ENCODE measurements around the gene FAM229B. TPM values are rescaled to one million over a fixed set of nuclear protein-coding genes. Genes with fewer than 3 reads are reported as not detected.

Gene FAM229B
- total RNA-seq, 1 experiment from 2014 or later, result 20.0 TPM

DNA sequence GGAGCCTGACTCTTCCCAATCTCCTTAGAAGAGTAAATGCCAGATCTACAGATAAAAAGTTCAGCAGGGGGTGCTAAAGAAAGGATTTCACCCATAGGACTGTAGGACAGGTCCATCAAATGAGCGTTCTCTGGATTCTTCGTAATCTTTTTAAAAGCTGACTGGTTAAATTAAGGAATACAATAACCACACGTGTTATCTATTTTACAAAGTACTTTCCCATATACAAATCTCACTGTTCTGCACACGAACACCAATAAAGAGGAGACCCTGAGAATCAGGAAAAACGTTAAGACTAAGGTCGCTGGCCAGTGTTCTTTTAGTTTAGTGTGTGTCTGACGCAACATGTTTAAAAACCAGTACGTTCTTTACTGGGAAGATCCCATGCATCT, 651 bp upstream of the FAM229B start:
- H3K4me1 Mint-ChIP-seq, result peaks cover 5% of the 10 kb centered on the region; the same call in 1 of the 2 replicates
- DNase-seq (ENCODE audit: low spot score) (no peak), ATAC-seq (0 out of 2 replicates have a peak, but pooled peaks have one; percentile 8)
- no peaks in the 10 kb centered on the region for H3K27me3 Mint-ChIP-seq (ENCODE audit: low read depth)
- H3K4me3 Mint-ChIP-seq, result no peak overlapping the region
- H3K9me3 Mint-ChIP-seq, result no peaks in the 10 kb centered on the region
- ChIA-PET CTCF (interaction anchor here (0.9 to 1.7 kb wide), 12 partner anchors 14 to 1772 kb away, joined by 3 to 9 read pairs (median 4); a partner anchor contains a TSS), POLR2A (interaction anchor here (0.6 to 1.5 kb wide), 6 partner anchors 9 to 1032 kb away, joined by 3 to 5 read pairs (median 3); no protein-coding TSS in a partner anchor)
- no peak overlapping the region for H3K27ac Mint-ChIP-seq
- TF ChIP-seq, protein P1, sequence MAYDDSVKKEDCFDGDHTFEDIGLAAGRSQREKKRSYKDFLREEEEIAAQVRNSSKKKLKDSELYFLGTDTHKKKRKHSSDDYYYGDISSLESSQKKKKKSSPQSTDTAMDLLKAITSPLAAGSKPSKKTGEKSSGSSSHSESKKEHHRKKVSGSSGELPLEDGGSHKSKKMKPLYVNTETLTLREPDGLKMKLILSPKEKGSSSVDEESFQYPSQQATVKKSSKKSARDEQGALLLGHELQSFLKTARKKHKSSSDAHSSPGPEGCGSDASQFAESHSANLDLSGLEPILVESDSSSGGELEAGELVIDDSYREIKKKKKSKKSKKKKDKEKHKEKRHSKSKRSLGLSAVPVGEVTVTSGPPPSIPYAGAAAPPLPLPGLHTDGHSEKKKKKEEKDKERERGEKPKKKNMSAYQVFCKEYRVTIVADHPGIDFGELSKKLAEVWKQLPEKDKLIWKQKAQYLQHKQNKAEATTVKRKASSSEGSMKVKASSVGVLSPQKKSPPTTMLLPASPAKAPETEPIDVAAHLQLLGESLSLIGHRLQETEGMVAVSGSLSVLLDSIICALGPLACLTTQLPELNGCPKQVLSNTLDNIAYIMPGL (CRISPR knock-in tag; IDR thresholded peaks at IDR 0.05), result no peak
- peak; percentile 76 for TF ChIP-seq GABPB1 (CRISPR knock-in tag; IDR thresholded peaks at IDR 0.05)
- no peaks in the 10 kb centered on the region; the same call in 1 of the 2 replicates for H3K36me3 Mint-ChIP-seq

DNA sequence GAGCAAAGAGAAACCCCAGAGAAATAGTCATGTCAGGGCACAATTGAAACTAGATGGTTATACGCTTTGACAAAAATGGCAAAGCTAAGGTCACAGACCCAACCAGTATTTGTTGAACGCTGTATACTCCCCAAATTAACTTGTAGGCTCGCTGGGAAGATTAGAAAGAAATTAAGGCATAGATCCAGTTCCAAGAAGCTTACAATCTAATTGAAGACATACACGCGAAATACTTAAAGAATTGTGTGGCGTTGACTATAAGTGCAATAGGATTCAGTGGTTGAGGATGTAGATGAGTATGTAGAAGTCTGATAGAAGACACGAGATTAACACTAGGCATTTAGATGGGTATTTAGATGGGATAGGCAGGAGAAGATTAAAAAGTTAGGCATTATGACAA, 525 bp downstream of the FAM229B start:
- Mint-ChIP-seq H3K27ac (no peak overlapping the region), H3K9me3 (no peaks in the 10 kb centered on the region), H3K4me3 (no peak overlapping the region), H3K4me1 (peaks cover 5% of the 10 kb centered on the region; the same call in 1 of the 2 replicates), H3K27me3 (ENCODE audit: low read depth) (no peaks in the 10 kb centered on the region), H3K36me3 (no peaks in the 10 kb centered on the region; the same call in 1 of the 2 replicates)
- POLR2A ChIA-PET, result interaction anchor here (1.1 to 1.5 kb wide), 4 partner anchors 8 to 16 kb away, joined by 3 to 5 read pairs (median 4); no protein-coding TSS in a partner anchor
- ATAC-seq (no peak), DNase-seq (ENCODE audit: low spot score) (no peak)
- TF ChIP-seq HMGA2 (CRISPR knock-in tag; IDR thresholded peaks at IDR 0.05), result no peak
- no peak for TF ChIP-seq ZNF396 (CRISPR knock-in tag; IDR thresholded peaks at IDR 0.05; ENCODE audit: borderline replicate concordance)
- TF ChIP-seq GTF2I (CRISPR knock-in tag; conservative IDR thresholded peaks at IDR 0.05), result no peak
- TF ChIP-seq TEAD1 (CRISPR knock-in tag; IDR thresholded peaks at IDR 0.05), result no peak
- TF ChIP-seq ZBTB21 (CRISPR knock-in tag; IDR thresholded peaks at IDR 0.05; ENCODE audit: borderline replicate concordance), result no peak
- no peak for TF ChIP-seq ZNF121 (CRISPR knock-in tag; IDR thresholded peaks at IDR 0.05)
- no peak for TF ChIP-seq KAT7 (CRISPR knock-in tag; IDR thresholded peaks at IDR 0.05; ENCODE audit: borderline replicate concordance)
- TF ChIP-seq, protein P2, sequence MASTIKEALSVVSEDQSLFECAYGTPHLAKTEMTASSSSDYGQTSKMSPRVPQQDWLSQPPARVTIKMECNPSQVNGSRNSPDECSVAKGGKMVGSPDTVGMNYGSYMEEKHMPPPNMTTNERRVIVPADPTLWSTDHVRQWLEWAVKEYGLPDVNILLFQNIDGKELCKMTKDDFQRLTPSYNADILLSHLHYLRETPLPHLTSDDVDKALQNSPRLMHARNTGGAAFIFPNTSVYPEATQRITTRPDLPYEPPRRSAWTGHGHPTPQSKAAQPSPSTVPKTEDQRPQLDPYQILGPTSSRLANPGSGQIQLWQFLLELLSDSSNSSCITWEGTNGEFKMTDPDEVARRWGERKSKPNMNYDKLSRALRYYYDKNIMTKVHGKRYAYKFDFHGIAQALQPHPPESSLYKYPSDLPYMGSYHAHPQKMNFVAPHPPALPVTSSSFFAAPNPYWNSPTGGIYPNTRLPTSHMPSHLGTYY (CRISPR knock-in tag; IDR thresholded peaks at IDR 0.05), result no peak
- TF ChIP-seq, protein P3, sequence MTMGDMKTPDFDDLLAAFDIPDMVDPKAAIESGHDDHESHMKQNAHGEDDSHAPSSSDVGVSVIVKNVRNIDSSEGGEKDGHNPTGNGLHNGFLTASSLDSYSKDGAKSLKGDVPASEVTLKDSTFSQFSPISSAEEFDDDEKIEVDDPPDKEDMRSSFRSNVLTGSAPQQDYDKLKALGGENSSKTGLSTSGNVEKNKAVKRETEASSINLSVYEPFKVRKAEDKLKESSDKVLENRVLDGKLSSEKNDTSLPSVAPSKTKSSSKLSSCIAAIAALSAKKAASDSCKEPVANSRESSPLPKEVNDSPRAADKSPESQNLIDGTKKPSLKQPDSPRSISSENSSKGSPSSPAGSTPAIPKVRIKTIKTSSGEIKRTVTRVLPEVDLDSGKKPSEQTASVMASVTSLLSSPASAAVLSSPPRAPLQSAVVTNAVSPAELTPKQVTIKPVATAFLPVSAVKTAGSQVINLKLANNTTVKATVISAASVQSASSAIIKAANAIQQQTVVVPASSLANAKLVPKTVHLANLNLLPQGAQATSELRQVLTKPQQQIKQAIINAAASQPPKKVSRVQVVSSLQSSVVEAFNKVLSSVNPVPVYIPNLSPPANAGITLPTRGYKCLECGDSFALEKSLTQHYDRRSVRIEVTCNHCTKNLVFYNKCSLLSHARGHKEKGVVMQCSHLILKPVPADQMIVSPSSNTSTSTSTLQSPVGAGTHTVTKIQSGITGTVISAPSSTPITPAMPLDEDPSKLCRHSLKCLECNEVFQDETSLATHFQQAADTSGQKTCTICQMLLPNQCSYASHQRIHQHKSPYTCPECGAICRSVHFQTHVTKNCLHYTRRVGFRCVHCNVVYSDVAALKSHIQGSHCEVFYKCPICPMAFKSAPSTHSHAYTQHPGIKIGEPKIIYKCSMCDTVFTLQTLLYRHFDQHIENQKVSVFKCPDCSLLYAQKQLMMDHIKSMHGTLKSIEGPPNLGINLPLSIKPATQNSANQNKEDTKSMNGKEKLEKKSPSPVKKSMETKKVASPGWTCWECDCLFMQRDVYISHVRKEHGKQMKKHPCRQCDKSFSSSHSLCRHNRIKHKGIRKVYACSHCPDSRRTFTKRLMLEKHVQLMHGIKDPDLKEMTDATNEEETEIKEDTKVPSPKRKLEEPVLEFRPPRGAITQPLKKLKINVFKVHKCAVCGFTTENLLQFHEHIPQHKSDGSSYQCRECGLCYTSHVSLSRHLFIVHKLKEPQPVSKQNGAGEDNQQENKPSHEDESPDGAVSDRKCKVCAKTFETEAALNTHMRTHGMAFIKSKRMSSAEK (CRISPR knock-in tag; IDR thresholded peaks at IDR 0.05; ENCODE audit: borderline replicate concordance), result no peak
- no peak for TF ChIP-seq NFYB (CRISPR knock-in tag; conservative IDR thresholded peaks at IDR 0.05; ENCODE audit: low read depth)
- TF ChIP-seq, protein P4, sequence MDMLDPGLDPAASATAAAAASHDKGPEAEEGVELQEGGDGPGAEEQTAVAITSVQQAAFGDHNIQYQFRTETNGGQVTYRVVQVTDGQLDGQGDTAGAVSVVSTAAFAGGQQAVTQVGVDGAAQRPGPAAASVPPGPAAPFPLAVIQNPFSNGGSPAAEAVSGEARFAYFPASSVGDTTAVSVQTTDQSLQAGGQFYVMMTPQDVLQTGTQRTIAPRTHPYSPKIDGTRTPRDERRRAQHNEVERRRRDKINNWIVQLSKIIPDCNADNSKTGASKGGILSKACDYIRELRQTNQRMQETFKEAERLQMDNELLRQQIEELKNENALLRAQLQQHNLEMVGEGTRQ (CRISPR knock-in tag; IDR thresholded peaks at IDR 0.05), result no peak
- TF ChIP-seq, protein P5, sequence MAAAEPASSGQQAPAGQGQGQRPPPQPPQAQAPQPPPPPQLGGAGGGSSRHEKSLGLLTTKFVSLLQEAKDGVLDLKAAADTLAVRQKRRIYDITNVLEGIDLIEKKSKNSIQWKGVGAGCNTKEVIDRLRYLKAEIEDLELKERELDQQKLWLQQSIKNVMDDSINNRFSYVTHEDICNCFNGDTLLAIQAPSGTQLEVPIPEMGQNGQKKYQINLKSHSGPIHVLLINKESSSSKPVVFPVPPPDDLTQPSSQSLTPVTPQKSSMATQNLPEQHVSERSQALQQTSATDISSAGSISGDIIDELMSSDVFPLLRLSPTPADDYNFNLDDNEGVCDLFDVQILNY (CRISPR knock-in tag; IDR thresholded peaks at IDR 0.05), result no peak
- TF ChIP-seq JUN (CRISPR knock-in tag; IDR thresholded peaks at IDR 0.05), result no peak
- TF ChIP-seq, protein P6, sequence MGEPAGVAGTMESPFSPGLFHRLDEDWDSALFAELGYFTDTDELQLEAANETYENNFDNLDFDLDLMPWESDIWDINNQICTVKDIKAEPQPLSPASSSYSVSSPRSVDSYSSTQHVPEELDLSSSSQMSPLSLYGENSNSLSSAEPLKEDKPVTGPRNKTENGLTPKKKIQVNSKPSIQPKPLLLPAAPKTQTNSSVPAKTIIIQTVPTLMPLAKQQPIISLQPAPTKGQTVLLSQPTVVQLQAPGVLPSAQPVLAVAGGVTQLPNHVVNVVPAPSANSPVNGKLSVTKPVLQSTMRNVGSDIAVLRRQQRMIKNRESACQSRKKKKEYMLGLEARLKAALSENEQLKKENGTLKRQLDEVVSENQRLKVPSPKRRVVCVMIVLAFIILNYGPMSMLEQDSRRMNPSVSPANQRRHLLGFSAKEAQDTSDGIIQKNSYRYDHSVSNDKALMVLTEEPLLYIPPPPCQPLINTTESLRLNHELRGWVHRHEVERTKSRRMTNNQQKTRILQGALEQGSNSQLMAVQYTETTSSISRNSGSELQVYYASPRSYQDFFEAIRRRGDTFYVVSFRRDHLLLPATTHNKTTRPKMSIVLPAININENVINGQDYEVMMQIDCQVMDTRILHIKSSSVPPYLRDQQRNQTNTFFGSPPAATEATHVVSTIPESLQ (CRISPR knock-in tag; IDR thresholded peaks at IDR 0.05), result no peak
- CTCF ChIA-PET, result interaction anchor here (0.8 to 1.7 kb wide), 12 partner anchors 8 to 1771 kb away, joined by 3 to 9 read pairs (median 4); a partner anchor contains a TSS

Data from WTC11 (cell line).